ENCODE data around the gene PELI3.

Gene PELI3

GRCh38 chr11:66505276-66505816 is 38.6 kb downstream of the PELI3 start:
- DNase-seq (ENCODE audit: low spot score) = no peak

- DNase-seq (ENCODE audit: low spot score) = no peak
These were observed 42.4 kb downstream of the PELI3 start for GRCh38 chr11:66509131-66509561.

DNA sequence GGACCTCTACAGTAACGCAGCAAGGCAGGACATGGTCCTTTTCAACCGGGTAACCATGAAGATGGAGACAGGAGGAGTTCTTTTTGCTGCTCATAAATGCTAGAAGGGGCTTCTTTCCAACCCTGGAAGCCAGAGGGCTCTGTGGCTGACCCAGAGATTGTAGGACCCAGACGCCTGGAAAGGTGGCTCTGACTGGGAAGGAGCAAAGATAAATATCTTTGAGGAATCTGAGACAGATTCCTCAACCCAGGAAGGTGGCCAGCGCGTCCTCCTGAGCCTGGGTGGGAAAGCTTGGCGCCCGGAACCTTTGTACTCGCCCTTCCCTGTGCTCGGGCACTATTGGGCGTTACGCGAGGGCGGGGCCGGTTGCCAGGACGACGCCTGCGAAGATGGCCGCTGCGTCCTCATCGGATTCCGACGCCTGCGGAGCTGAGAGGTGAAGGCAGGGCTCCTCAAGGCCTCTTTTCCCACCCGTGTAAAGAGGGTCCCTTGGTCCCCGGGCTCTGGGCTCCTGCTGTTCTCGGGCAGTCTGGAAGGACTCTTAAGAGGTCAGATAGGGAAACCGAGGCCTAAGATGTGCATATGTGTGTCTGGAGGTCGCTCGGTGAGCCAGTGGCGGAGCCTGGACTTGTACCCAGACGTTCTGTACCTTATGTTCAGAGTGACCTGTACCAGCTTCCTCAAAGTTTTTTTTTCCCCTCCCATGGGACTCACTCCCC is 43.7 kb downstream of the PELI3 start, which contains the start of gene BBS1:
TSS of gene BBS1 (plus strand) at position 365 of the 719 bp plus-strand sequence. CDS start at position 390, 25 bp downstream.
- DNase-seq (ENCODE audit: low spot score) = peak; percentile 69

DNA sequence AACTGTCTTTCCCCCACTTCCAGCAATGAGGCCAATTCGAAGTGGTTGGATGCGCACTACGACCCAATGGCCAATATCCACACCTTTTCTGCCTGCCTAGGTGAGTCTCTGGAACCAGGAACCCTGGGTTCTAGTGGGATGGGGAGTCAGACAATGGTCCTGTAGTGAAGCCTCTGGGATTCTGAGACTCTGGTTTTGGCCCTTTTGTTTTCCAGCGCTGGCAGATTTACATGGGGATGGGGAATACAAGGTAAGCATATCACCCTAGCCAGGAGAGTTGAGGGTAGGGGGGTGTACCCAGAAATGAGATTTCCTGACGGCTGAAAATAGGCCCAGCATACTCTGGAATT is 44.3 kb downstream of the PELI3 start:
- DNase-seq (ENCODE audit: low spot score) = no peak

GRCh38 chr11:66523611-66524010 is 56.9 kb downstream of the PELI3 start:
- DNase-seq (ENCODE audit: low spot score) = no peak

DNA sequence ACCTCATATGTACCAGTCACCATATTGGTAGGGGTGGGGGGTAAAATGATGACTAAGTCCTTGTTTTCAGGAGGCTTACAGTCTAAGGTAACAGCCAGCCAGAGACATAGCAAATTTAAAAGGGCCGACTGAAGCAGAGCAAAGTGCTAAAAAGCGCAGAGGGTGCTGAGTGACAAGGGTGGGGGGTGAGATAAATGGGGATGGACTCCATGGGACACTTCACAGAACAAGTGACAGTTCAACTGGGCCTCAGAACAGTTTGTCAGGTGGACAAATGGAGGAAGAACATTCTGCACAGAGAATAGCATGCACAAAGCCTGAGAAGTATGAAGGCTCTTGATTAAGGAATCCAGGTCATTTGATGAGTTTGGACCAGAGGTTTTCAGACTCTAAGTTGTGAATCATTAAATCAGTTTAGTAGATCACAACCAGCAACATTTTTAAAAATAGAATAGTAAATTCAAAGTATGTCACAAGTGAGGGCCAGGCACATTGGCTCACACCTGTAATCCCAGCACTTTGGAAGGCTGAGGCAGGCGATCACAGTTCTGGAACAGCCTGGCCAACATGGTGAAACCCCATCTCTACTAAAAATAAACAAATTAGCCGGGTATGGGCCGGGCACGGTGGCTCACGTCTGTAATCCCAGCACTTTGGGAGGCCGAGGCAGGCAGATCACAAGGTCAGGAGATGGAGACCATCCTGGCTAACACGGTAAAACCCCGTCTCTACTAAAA is 57.8 kb downstream of the PELI3 start:
- DNase-seq (ENCODE audit: low spot score) = no peak

Data from SW480 (cell line).